Measurements from ENCODE around the gene SRD5A1.

Gene SRD5A1, protein sequence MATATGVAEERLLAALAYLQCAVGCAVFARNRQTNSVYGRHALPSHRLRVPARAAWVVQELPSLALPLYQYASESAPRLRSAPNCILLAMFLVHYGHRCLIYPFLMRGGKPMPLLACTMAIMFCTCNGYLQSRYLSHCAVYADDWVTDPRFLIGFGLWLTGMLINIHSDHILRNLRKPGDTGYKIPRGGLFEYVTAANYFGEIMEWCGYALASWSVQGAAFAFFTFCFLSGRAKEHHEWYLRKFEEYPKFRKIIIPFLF

DNA sequence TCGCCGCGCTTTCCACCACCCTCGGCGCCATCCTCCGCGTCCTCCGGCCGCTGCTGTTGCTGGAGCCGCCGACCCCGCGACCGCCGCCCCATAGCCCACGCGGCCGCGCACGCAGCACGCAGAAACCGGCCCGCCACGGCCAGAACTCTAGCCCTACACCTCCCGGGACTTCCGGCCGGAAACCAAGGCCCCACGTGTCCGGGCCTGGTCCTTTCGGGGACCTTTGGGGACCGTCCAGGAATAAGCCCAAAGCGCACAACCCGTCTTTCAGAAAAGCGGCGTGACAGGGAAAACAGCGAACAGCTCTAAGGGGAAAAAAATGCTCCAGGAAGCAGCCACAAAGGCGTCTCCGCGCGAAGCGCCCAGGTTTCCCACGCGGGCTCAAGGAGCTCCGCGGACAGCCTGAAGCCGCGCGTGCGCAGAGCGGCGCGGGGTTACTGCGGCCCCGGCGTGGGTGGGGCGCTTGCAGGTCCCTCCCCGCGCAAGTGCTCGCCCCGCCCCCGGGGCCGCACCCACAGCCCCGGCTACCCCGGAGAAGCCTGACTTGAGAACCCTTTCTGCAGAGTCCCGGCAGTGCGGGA, at the start of gene SRD5A1, which contains the start of gene NSUN2:
Gene SRD5A1, plus strand, starts transcription at position 553 of the 581 bp plus-strand sequence. CDS start 137 bp downstream, outside the sequence.
Gene NSUN2, minus strand, starts transcription at position 157 of the 581 bp plus-strand sequence. Its CDS starts 65 bp downstream, at position 92.
- DNase-seq: peak; percentile 94

DNA sequence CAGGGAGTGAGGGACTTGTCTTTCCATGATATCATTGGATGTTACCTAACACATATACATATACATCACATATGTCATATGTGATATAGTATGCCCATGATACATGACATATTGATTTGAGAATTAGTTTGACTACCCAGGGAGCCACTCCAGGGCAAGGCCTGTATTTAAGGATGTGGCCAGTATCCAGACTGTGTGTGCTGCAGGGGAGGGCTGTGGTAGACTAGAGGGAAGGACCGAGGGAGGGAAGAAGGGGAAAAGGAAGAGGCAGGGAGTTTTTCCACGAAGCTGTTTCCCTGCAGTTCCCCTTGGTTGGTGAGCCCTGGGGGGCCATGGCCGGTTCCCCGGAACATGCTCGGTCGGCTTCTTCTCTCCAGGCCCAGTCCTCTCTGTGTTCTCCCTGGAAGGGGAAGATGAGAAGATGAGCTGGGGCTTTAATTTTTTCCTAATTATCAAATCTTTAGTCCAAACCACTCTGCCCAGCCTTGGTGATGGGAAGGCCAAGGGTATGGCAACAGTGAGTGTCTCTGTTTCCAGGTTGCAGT, 49.1 kb upstream of the SRD5A1 start:
- no peak for DNase-seq

DNA sequence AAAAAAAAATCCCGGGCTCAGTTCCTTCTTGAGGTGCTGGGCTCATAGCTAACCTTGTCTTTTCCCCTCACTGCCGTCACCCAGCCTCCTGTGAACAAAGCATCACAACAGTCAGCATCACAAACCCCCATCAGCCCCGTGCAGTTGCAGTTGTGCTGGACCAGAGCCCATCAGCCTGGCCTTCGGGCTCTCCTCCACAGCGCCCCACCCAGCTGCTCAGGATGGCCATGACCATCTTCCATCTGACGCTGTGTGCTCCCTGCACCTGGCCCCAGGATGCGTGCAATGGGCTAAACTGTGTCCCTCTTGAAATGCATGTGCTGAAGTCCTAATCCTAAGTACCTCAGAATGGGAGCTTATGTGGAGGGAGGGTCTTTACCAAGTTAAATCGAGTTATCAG, 48.5 kb upstream of the SRD5A1 start:
- DNase-seq: no peak

DNA sequence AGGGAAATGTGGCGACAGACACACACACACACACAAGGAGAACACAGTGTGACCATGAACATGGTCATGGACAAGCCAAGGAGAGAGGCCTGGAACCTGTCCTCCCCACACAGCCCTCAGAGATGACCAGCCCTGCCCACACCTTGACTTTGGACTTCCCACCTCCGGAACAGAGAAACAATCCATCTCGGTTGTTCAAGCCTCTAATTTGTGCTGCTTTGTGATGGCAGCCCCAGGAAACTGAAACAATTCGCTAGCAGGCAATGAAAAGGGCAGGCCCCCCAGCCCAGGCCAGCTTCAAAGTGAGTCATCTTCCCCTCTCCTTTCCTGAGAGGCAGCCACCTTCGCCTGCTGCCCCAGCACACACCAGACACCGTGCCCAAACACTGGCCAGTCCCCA, 48.1 kb upstream of the SRD5A1 start:
- DNase-seq: no peak

DNA sequence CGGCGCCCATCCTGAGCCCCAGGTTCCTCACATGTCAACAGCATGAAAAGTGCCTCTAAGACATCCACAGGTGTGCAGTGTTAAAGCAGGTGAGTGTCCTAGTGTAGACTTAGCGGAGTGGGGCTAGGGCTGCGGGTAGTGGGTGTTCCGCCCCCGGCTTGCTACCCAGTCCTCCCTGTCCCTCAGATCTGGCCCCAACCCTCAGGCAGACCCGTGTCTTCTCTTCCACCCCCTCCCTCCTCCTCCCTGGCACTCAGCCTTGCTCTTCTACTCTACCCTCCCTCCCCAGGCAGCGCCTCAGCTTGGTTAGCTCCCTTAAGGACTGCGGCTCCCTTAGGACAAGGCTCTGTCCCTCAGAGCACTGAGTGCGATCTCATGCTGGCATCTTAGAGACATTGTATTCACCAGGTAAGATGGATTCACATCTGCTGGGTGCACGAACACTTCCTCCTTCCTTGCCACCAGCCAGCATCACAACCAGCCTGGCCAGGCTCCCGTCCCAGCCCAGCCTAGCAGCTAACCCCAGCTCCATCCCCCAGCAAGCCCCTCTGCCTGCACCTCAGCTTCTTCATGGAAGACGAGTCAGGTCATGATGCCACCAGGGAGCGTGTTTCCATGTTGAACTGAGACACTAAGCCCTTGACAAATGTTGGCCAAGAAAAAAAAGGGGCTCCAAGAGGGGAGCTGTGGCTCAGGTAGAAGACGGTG, 47.1 kb upstream of the SRD5A1 start:
- DNase-seq: no peak

DNA sequence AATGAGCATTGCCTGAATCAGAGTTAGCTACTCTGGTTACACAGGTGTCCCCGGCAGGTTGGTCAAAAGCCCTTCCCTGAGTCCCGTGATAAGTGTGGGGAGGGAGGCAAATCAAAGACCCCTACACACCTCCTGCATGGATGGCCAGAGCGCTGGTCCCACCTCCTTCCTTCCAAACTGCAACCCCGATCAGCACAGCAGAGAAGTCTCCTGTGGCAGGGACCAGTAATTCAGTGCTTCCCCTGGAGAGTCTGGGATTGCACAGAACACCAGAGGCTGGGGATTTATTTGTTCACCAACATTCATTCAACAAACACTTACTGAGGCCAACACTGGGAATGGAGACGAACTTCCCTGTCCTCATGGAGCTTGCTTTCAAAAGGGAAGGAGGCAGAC, 46.6 kb upstream of the SRD5A1 start:
- no peak for DNase-seq

DNA sequence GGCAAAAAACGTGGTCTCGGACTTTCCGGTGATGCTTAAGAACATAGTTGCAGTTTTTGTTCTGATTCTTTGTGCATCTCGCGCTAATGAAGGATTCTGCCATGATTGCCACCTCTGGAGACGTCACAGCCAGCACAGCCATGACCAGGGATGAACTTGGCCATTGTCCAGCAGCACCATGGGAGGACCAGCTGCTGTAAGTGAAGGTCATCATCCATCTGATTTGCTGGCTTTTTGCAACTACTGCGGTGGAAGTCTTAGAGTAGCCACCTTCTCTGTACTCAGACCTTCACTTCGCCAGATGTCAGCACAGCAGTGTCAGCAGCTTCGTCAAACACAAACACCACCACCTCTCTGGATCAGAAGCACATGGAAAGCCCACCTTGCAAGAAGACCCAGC, 46.1 kb upstream of the SRD5A1 start:
- no peak for DNase-seq

DNA sequence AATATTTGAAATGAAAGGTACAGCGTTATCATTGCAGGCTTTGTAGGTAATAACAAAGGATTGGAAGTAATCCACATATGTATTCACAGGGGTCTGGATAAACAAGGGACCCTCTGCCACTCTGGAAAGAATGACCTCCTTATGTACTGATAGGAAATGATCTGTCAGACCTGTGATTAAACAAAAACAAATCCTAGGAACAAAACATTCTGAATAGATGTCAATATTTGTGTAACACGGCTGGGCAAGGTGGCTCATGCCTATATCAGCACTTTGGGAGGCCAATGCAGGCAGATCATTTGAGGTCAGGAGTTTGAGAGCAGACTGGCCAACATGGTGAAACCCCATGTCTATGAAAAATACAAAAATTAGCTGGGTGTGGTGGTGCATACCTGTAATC, 42.7 kb upstream of the SRD5A1 start:
- DNase-seq: no peak

DNA sequence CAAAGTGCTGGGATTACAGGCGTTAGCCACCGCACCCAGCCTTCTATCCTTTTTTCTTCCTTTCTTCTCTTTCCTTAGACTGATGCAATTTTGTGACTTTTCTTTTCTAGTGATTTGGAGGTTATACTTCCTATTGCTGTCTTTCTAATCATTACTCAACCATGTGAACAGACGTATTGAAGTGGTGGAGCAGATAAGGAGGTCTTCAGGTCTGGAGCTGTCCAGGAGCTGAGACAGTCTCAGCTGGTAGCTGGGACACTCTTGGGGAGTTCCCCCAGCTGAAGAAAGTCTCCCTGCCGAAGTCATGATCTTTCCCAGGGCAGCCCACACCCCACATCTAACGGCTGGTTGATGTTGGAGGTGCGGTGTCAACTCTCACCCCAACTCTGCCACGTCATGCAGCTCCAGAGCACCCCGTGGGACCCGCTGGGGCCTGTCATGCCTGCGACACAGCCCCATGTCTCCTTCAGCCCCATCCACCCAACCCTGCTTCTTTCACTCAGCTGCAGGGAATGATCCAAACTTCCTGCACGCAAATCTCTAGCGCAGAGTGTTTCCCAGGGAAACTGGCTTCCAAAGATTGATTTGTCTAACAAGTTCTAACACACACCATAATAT, 41.5 kb upstream of the SRD5A1 start:
- peak; percentile 49 for DNase-seq

DNA sequence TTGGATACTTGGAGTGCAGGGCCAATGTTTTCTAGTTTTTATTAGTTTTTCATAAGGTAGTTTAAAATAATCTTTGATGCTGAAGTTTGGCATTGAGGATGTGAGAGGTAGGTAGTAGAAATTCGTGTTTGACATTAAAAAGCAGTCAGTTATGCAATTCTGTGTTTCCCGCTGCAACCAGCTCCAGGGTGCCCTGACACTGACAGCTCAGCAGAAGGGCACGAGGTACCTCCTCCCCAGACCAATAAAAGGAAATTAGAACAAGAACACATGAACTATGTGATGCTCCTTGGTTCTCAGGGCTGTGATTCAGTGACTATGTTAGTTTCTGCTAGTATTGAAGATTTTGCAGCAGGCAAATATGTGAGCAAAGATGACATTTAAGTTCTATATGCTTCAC, 40.6 kb upstream of the SRD5A1 start:
- DNase-seq: no peak

DNA sequence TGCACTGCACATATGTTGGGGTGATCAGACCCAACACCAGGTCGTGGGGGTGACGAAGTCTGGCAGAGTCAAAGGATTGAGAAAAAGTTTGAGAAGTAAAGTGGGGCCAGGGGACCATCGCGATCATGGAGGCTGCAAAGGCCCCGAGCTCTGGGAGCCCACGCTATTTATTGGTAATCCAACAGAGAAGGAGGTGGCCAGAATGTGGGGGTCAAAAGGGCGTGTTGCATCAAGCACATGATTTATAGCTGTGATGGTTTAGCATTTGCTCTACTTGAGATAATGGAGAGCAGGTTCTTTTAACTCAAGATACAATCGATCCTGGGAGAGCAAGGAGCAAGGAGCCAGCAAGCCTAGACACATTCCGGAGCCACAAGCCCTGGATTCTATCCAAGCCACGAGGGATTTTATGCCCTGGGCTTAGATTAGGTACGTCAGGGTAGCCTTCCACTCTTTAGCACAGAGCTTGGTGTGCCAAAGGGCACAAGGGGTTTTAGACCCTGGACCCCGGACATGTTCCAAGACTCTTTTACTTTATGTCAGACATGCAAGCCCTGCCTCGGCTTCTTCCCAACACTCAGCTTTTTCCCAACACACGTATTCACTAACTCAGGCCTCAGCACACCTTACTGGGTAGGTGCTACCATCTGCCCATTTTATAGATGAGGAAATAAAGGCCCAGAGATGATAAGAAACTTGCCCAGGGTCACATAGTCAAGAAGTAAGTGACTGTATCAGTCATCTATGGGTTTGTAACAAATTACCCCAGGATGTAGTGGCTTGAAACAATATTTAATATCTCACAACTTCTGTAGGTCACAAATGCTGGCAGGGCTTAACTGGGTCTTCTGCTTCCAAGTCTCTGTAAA, 39.9 kb upstream of the SRD5A1 start:
- no peak for DNase-seq

DNA sequence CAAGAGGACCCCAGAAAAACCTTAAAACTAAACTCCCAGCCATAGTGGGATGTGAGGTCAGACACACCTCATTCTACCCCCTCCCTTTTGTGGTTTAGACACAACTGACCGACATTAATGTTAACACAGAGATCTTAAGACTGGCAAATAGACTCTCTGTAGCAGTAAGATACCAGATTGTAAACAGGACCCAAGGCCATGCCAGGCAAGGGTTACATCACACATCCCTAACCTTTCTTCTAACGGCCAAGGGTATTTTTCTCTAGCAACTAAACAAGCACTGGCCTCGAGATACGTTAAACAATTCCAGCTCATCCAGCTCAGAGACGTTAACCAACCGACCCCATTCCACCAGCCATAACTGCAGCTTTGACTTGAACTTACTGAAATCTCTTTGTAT, 39.2 kb upstream of the SRD5A1 start:
- DNase-seq: no peak

DNA sequence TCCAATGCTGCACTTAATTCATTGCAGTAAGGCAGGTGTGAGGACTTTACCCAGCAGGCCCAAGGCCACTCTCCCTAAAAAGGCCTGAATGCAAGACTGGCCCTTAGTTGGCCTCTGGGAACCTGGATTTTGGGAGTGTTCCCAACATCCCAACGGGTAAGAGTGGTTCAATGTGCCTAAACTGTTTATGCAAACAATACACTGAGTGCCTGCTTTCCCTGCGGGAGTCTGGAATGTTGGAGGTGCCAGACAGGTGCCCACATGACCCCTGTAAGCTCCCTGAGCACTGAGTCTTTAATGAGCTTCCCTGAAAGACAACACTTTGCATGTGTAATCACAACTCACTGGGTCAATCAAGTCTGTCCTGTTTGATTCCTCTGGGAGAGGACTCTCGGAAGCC, 37.8 kb upstream of the SRD5A1 start:
- no peak for DNase-seq

DNA sequence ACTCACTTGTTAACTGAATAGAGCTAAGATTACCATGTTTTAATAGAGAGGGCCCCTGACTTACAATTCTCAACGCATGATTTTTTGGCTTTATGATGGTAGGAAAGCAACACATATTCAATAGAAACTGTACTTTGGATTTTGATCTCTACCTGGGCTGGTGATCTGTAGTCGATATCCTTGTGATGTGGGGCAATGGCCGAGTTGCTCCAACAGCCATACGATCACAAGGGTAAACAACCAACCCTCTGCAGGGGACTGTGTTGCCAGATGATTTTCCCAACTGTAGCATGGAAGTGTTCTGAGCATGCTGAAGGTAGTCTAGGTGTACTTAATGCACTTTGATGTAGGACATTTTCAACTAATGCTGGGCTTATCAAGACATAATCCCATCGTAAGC, 36.9 kb upstream of the SRD5A1 start:
- DNase-seq: no peak

DNA sequence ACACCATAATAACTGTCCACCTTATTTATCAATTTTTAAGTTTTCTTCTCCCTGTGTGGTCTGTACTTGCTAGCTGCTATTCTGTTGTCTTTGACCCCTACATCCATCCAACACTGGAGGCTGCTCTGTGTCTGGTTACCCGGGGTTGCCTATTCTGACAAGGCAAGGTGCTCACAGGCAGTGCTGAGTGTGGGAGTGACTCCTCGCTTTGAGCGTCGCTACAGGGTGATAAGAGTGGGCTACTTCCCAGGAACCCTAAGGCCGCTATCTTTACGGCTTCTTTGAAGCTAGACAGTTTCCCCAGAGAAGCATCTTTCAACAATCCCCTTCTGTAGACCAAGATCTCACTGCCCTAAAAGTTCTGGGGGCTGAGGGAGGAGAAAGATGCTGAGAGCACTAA, 35.7 kb upstream of the SRD5A1 start:
- DNase-seq: no peak

DNA sequence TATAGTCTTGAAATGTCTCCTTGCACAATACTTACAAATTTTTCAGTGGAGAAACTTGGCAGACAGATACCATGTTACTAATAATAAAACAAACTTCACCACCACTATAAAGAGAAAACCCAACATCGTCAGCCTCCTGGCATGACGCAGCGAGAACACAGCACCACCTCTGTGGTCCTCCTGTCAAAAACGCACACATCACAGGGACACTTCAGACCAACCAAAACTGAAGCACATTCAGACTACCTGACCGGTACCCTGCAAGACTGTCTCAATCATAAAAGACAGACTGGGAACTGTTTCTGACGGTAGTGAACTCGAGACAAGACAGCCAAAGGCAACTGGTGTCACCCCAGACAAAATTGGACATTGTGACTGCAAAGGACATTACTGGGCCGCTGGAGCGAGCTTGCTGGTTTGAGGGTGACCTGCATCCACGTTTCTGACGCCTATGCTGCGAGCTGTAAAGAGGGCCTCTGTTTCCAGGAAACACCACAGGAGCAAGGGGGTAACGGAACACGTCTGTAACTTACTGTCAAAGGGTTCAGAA, 34.8 kb upstream of the SRD5A1 start:
- DNase-seq: no peak

DNA sequence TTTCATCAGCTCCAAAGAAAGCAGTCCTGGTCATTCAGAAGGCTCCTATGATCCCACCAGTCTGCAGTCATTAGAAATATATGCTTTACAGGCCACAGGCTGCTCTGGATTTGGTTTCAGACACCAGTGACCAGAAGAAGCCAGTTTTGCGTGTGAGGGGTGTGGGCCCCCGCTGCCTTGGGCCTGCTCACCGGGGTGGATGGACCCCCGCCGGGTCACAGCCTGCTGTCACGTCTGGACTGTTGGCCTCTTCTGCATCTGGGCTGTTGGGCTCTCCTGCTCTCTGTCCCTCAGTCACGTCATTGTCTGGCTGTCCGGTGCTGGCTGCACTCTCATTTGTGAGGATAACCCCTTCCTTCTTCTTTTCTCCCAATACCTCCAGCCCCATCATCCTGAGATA, 33.5 kb upstream of the SRD5A1 start:
- no peak for DNase-seq

DNA sequence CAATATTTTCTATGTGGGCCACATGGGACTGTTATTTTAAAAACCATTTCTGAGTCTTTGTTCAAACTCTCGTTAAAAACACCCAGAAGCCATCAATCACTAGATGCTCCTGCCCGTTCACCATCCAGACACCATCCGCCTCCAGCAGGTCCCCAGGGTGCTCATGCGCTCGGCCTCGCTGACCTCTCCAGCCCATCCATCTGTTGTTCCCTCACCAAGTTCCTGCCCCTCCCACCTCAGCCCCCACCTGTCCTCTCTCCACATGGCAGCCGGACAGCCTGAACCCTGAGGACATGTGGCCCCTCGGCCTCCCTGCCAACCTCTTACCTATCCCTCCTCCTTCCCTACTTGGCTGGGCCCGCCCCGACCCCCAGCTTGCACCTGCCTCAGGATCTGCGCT, 32.0 kb upstream of the SRD5A1 start:
- no peak for DNase-seq

DNA sequence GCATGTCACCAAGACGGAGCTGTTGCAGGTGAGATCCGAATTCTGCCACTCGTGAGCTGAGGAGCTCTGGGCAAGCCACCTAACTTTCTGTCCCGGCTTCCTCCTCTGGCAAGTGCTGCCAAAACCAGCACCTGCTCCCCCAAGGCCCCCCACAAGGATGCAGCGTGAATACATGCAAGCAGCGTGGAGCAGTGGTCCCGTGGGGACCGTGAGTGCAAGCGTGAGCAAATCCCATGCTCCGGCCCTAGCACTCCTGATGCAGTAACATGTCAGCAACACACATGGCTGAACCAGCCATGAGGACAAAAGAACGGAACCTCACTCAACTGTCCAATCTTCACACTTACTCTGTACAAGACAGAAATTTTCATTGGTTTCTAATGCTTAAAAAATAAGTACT, 31.4 kb upstream of the SRD5A1 start:
- DNase-seq: no peak

DNA sequence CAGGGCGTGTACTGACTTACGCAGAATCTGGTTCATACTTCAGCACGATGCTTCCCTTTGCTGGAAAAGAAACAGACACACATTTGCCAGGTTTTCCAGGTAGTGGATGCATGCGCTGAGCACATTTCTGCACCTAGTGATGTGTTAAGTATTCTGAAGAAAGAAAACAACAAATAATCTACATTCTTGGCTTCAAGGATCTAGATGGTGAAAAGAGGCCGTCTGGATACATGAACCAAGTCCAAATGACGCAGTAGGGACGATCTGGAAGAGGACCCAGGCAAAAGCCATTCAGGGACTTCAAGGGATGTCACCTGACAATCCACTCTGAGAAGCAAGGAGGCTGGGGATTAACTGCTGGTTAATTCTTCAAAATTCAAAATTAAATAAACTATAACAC, 30.8 kb upstream of the SRD5A1 start:
- no peak for DNase-seq

DNA sequence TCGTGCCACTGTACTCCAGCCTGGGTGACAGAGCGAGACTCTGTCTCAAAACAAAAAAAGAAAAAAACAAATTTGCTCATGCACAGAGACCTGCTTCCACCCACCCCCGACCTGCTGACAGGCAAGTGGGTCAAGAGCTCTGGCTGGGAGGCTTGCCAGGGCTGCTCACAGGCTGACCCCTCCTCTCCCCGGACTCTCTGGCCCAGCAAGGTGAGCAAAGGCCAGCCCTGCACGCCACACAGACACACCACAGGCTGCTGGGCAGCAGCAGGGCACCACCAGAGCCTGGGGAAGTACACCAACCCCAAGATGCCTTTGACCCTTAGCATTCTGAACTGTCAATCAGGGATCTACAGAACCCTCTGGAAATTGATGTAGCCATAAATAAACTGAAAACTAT, 29.6 kb upstream of the SRD5A1 start:
- DNase-seq: no peak

DNA sequence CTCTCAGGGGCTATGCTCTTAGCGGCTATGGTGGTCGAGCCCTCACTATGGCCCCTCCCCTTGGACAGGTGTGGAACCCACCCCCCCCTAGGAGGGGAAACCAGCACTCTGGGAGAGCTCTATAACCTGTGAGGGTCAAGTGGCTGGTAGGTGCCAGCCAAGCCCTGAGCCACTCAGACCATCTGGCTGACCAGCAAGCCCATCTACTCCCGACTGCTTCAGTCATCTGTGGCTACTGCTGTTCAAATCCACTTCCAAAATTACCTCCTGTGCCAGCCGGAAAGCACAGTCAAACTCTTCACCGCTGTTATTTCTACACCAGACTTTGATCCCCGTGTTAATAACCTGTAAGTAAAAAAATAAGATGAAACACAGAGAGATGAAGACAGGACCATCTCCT, 28.9 kb upstream of the SRD5A1 start:
- DNase-seq: no peak

Data from hematopoietic multipotent progenitor cell treated with erythropoietin and hydrocortisone succinate and interleukin-3 and kit ligand, for 6 days (in vitro differentiated cells).